Right lobe of liver (tissue), 4 donors: ENCODE measurements around the gene PDE4B.

Experiments
- POLR2A ChIP-seq: fragments of 450-650 bp; IDR thresholded peaks from one replicate; pipeline ENCODE4 v1.6.1; 2017; ENCODE audit warnings: antibody characterized with exemption, mild to moderate bottlenecking
- TF ChIP-seq, protein P1 (sequence below), 4 donors: fragments of 200-600 bp in 3 of 4; fragments of 450-650 bp in 1 of 4; IDR thresholded peaks; one replicate each; pipeline versions ENCODE4 v1.5.1 to v1.8.0; 2016 to 2022; ENCODE audit warnings: antibody characterized with exemption in 4 of 4, mild to moderate bottlenecking in 2 of 4
- donor health status: DM: no; HTN: no; CAD: no.
- donor health status: DM: no; HTN: no; CAD: no.
- donor health status: DM: no; HTN: yes; CAD: no.

DNA sequence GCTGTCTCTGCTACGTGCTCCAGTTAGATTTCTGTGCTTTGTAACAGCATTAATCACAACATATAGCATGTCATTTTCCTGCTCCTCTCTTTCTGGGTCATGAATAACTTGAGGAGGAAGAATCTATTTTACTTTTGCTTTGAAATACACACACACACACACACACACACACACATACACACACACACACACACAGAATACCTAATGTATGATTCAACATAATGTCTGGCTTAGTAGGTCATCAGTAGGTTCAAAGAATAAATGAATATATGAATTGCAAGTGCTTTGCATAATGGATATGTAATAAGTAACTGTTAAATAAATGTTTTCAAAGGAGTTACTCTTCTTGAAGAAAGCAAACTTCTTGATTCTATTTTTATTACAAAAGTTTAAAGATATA, 249.0 kb downstream of the PDE4B start:
- TF ChIP-seq POLR2A, result no peak
- TF ChIP-seq, protein P1, sequence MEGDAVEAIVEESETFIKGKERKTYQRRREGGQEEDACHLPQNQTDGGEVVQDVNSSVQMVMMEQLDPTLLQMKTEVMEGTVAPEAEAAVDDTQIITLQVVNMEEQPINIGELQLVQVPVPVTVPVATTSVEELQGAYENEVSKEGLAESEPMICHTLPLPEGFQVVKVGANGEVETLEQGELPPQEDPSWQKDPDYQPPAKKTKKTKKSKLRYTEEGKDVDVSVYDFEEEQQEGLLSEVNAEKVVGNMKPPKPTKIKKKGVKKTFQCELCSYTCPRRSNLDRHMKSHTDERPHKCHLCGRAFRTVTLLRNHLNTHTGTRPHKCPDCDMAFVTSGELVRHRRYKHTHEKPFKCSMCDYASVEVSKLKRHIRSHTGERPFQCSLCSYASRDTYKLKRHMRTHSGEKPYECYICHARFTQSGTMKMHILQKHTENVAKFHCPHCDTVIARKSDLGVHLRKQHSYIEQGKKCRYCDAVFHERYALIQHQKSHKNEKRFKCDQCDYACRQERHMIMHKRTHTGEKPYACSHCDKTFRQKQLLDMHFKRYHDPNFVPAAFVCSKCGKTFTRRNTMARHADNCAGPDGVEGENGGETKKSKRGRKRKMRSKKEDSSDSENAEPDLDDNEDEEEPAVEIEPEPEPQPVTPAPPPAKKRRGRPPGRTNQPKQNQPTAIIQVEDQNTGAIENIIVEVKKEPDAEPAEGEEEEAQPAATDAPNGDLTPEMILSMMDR (IDR thresholded peaks at IDR 0.05), result no peak
